HEK293 (cell line): ENCODE measurements around the gene DCC.

Experiments
- CTCF ChIA-PET: fragments of 350-600 bp; formaldehyde crosslinking; extraction: SDS; loops from one replicate; lab custom pipeline; 2021; ENCODE audit warnings: antibody characterized with exemption; lab: Yijun Ruan, JAX
- POLR2A ChIA-PET: fragments of 300-600 bp; formaldehyde crosslinking; extraction: SDS; loops from one replicate; lab custom pipeline; 2020; ENCODE audit warnings: antibody characterized with exemption, inconsistent platforms; lab: Yijun Ruan, JAX
- H3K27ac ChIP-seq: fragments of 200-500 bp; sonication (Bioruptor generic); 2 replicates; pipeline ENCODE4 v1.5.1; 2014; ENCODE audit warnings: low read depth, low read length, control low read depth, inconsistent platforms; ENCODE audit errors: extremely low read depth
- H3K36me3 ChIP-seq, 2 experiments: fragments of 200-500 bp in 1 of 2; sonication (Bioruptor generic) in 1 of 2; 1 replicate in 1 of 2; 2 replicates in 1 of 2; pipeline ENCODE4 v1.5.1; 2014 to 2017; ENCODE audit warnings: inconsistent platforms in 2 of 2, low read length in 2 of 2; ENCODE audit not compliant: control insufficient read depth in 2 of 2, insufficient read depth in 1 of 2
- H3K4me1 ChIP-seq: fragments of 200-500 bp; sonication (Bioruptor generic); 2 replicates; pipeline ENCODE4 v1.5.1; 2014; ENCODE audit warnings: mild to moderate bottlenecking, low read length, inconsistent platforms; ENCODE audit not compliant: control insufficient read depth, insufficient read depth
- H3K4me3 ChIP-seq: 2 replicates; pipeline ENCODE4 v1.5.1; 2011; ENCODE audit warnings: low read depth, mild to moderate bottlenecking, control low read depth, low read length, moderate library complexity
- H3K9me3 ChIP-seq: fragments of 200-500 bp; sonication (Bioruptor generic); 2 replicates; pipeline ENCODE4 v1.5.1; 2014; ENCODE audit warnings: low read depth, low read length, inconsistent platforms; ENCODE audit not compliant: control insufficient read depth, insufficient read depth
- CTCF ChIP-seq: fragments of 450-650 bp; formaldehyde crosslinking; IDR thresholded peaks from 2 replicates; pipeline ENCODE4 v1.5.1; 2016; ENCODE audit warnings: missing biosample characterization, missing genetic modification characterization
- GFI1B ChIP-seq: fragments of 450-650 bp; formaldehyde crosslinking; IDR thresholded peaks from 2 replicates; pipeline ENCODE4 v1.5.1; 2016; ENCODE audit warnings: missing biosample characterization, missing genetic modification characterization
- GLIS1 ChIP-seq: fragments of 450-650 bp; formaldehyde crosslinking; IDR thresholded peaks from 2 replicates; pipeline ENCODE4 v1.5.1; 2016; ENCODE audit warnings: missing biosample characterization, missing genetic modification characterization
- RBAK ChIP-seq: fragments of 450-650 bp; formaldehyde crosslinking; IDR thresholded peaks from 2 replicates; pipeline ENCODE4 v1.5.1; 2016; ENCODE audit warnings: missing biosample characterization, missing genetic modification characterization
- SP7 ChIP-seq: fragments of 450-650 bp; formaldehyde crosslinking; IDR thresholded peaks from 2 replicates; pipeline ENCODE4 v1.5.1; 2016; ENCODE audit warnings: missing biosample characterization, missing genetic modification characterization
- ZBTB10 ChIP-seq: fragments of 450-650 bp; formaldehyde crosslinking; IDR thresholded peaks from 2 replicates; pipeline ENCODE4 v1.5.1; 2016; ENCODE audit warnings: missing biosample characterization, missing genetic modification characterization
- ZIC2 ChIP-seq: fragments of 450-650 bp; formaldehyde crosslinking; IDR thresholded peaks from 2 replicates; pipeline ENCODE4 v1.5.1; 2016; ENCODE audit warnings: missing biosample characterization, missing genetic modification characterization
- ZNF148 ChIP-seq: fragments of 450-650 bp; formaldehyde crosslinking; IDR thresholded peaks from 2 replicates; pipeline ENCODE4 v1.5.0; 2017; ENCODE audit warnings: missing biosample characterization, missing genetic modification characterization, borderline replicate concordance
- ZNF157 ChIP-seq: fragments of 450-650 bp; formaldehyde crosslinking; IDR thresholded peaks from 2 replicates; pipeline ENCODE4 v1.5.1; 2016; ENCODE audit warnings: missing biosample characterization, missing genetic modification characterization
- ZNF280D ChIP-seq: fragments of 450-650 bp; formaldehyde crosslinking; IDR thresholded peaks from 2 replicates; pipeline ENCODE4 v1.5.1; 2016; ENCODE audit warnings: missing biosample characterization, missing genetic modification characterization
- ZNF398 ChIP-seq: fragments of 450-650 bp; formaldehyde crosslinking; IDR thresholded peaks from 2 replicates; pipeline ENCODE4 v1.5.1; 2017; ENCODE audit warnings: missing biosample characterization, missing genetic modification characterization
- ZNF513 ChIP-seq: fragments of 450-650 bp; IDR thresholded peaks from 2 replicates; pipeline ENCODE4 v1.5.1; 2018; ENCODE audit warnings: missing biosample characterization, missing genetic modification characterization
- ZNF555 ChIP-seq: fragments of 450-650 bp; formaldehyde crosslinking; conservative IDR thresholded peaks from 2 replicates; pipeline ENCODE4 v1.5.1; 2017; ENCODE audit warnings: missing biosample characterization, mild to moderate bottlenecking, missing genetic modification characterization, inconsistent platforms
- ZNF571 ChIP-seq: fragments of 450-650 bp; formaldehyde crosslinking; IDR thresholded peaks from 2 replicates; pipeline ENCODE4 v1.5.0; 2017; ENCODE audit warnings: missing biosample characterization, missing genetic modification characterization
- ZNF580 ChIP-seq: fragments of 450-650 bp; formaldehyde crosslinking; IDR thresholded peaks from 2 replicates; pipeline ENCODE4 v1.5.1; 2016; ENCODE audit warnings: missing biosample characterization, missing genetic modification characterization
- ZNF610 ChIP-seq: fragments of 450-650 bp; formaldehyde crosslinking; IDR thresholded peaks from 2 replicates; pipeline ENCODE4 v1.5.1; 2016; ENCODE audit warnings: missing biosample characterization, missing genetic modification characterization, borderline replicate concordance
- ZNF639 ChIP-seq: fragments of 450-650 bp; formaldehyde crosslinking; IDR thresholded peaks from 2 replicates; pipeline ENCODE4 v1.5.1; 2016; ENCODE audit warnings: missing biosample characterization, missing genetic modification characterization
- ZNF747 ChIP-seq: fragments of 450-650 bp; formaldehyde crosslinking; IDR thresholded peaks from 2 replicates; pipeline ENCODE4 v1.5.1; 2016; ENCODE audit warnings: missing biosample characterization, missing genetic modification characterization
- ZNF768 ChIP-seq: fragments of 450-650 bp; formaldehyde crosslinking; IDR thresholded peaks from 2 replicates; pipeline ENCODE4 v1.5.1; 2018; ENCODE audit warnings: missing biosample characterization, mild to moderate bottlenecking, missing genetic modification characterization

DCC gene

GRCh38 chr18:52345428-52345827, 5.4 kb downstream of the DCC start (continued):
- TF ChIP-seq ZBTB10 (tag by site-specific recombination): no peak

- TF ChIP-seq ZNF747 (tag by site-specific recombination) (no peak), ZNF639 (no peak), ZIC2 (tag by site-specific recombination) (no peak), ZNF555 (tag by site-specific recombination) (no peak), GFI1B (tag by site-specific recombination) (no peak), ZNF148 (no peak), ZNF571 (tag by site-specific recombination) (no peak), ZNF157 (tag by site-specific recombination) (no peak), ZNF610 (tag by site-specific recombination) (no peak), RBAK (tag by site-specific recombination) (no peak), ZNF768 (no peak), ZNF513 (tag by site-specific recombination) (no peak), GLIS1 (tag by site-specific recombination) (no peak), CTCF (tag by site-specific recombination) (no peak), ZNF280D (tag by site-specific recombination) (no peak), SP7 (tag by site-specific recombination) (no peak), ZNF398 (no peak), ZNF580 (tag by site-specific recombination) (no peak)
- H3K36me3 ChIP-seq: no peaks in the 10 kb centered on the region
- no peak overlapping the region for H3K27ac ChIP-seq
- POLR2A ChIA-PET: no interaction called here
- no peak overlapping the region for H3K4me3 ChIP-seq
- H3K9me3 ChIP-seq: no peaks in the 10 kb centered on the region
- no peaks in the 10 kb centered on the region for H3K4me1 ChIP-seq
- CTCF ChIA-PET: interaction anchor here (0.7 kb wide), 1 partner anchor 14 kb away, joined by 3 read pairs; no protein-coding TSS in a partner anchor
These were observed 8.2 kb downstream of the DCC start for GRCh38 chr18:52348209-52348608.
